HG03280 (cell line): Measurements from ENCODE around the gene CDH24.

Experiments used
- ATAC-seq: cut with Tn5 transposase; IDR thresholded peaks from one replicate; pipeline ENCODE4 v1.9.1; 2021; ENCODE audit warnings: mild to moderate bottlenecking, moderate library complexity; ENCODE audit not compliant: unreplicated experiment

The CDH24 gene

GRCh38 chr14:22998329-22999012 lies 58.8 kb downstream of the CDH24 start:
- ATAC-seq, result no peak

GRCh38 chr14:22997676-22998323 lies 59.5 kb downstream of the CDH24 start:
- ATAC-seq, result no peak
